Caki2 (cell line): ENCODE data around the gene DENND4C. TPM values are rescaled to one million over a fixed set of nuclear protein-coding genes. Genes with fewer than 3 reads are reported as not detected.
"Not testable (repeated sequence)": the region's sequence is repeated elsewhere in the genome, so short reads cannot be mapped to it uniquely, and the experiment has no call there.

Source experiments
- DNase-seq: peaks from one replicate; pipeline ENCODE4 v3.0.0-alpha.2; 2015; ENCODE audit warnings: low read depth
- in situ Hi-C: cut with HindIII; loops from 2 replicates; pipeline ENCODE4 v1.10.0; 2016; ENCODE audit warnings: low sequenced_read_pairs, low pct_unique_long_range_greater_than_20kb, mixed read lengths
- total RNA-seq: library from RNA; depleted of rRNA; stranded (reverse); fragments of >200 nt; shearing (Covaris generic); gene quantifications from 2 replicates; pipeline ENCODE4 v1.2.3, GENCODE V29; 2014; ENCODE audit warnings: low replicate concordance

DENND4C gene
- total RNA-seq, 1 experiment from 2014 or later, result 22.6 TPM

DNA sequence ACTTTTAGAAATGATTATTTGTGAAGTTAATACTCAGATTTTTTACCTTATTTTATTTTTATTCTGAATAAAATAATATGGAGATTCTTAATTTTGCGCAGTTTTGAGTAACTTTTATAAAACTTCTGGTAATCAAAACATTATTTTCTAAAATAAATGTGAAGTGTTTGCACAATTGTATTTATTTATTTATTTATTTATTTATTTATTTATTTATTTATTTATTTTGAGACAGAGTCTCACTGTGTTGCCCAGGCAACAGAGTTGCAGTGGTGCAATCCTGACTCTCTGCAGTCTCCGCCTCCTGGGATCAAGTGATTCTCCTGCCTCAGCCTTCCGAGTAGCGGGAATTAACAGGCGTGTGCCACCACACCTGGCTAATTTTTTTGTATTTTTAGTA is 76.1 kb downstream of the DENND4C start:
- no peak for DNase-seq
- in situ Hi-C loops, result no loop called here

GRCh38 chr9:19310246-19310645 is 79.8 kb downstream of the DENND4C start:
- DNase-seq, result no peak
- in situ Hi-C loops, result no loop called here

DNA sequence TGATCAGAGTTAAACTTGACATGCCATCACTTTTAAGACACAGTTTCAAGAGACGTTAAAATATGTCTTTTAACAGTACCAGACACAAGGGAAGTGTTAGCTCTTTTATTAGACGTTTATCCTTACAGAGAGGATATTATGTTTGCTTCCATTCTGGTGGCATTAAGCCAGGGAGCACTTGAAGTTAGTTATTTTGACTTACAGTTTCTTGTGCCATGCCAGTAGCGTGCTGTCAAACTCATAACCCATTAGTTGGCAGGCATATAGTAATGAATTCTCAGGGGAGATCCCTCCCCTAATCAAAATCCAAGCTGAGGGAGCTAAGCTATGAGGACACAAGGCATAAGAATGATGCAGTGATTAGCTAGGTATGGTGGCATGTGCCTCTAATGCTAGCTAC is 83.1 kb downstream of the DENND4C start:
- DNase-seq, result no peak
- in situ Hi-C loops, result no loop called here

GRCh38 chr9:19320495-19320894 is 90.0 kb downstream of the DENND4C start:
- DNase-seq, result no peak
- in situ Hi-C loops, result no loop called here

DNA sequence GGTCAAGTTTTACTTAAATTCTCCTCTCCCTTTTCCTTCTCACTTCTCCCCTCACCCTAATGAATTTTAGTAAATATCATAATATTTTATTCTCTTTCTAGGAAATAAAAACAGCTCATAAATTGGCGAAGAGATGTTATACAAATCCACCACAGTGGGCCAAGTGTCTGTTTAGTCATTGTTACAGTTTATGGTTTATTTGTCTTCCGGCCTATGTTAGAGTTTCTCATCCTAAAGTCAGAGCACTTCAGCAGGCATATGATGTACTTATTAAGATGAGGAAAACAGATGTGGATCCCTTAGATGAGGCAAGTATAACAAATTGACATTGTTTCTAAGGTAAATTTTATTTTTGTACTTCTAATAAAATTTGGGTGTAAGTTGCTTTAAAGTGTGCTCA is 101.4 kb downstream of the DENND4C start:
- in situ Hi-C loops, result no loop called here
- no peak for DNase-seq

- in situ Hi-C loops, result no loop called here
- DNase-seq, result no peak
Measured at GRCh38 chr9:19336166-19336565, 105.7 kb downstream of the DENND4C start.

- in situ Hi-C loops, result no loop called here
- DNase-seq, result no peak
Measured at GRCh38 chr9:19342947-19343346, 112.5 kb downstream of the DENND4C start.

GRCh38 chr9:19358701-19359100 is 128.2 kb downstream of the DENND4C start:
- no peak for DNase-seq
- in situ Hi-C loops, result no loop called here

GRCh38 chr9:19369107-19369506 is 138.6 kb downstream of the DENND4C start:
- no peak for DNase-seq
- in situ Hi-C loops, result no loop called here

GRCh38 chr9:19371942-19372341 is 141.4 kb downstream of the DENND4C start:
- no peak for DNase-seq
- in situ Hi-C loops, result no loop called here

GRCh38 chr9:19372567-19372966 is 142.1 kb downstream of the DENND4C start:
- in situ Hi-C loops, result no loop called here

GRCh38 chr9:19373527-19373926 is 143.0 kb downstream of the DENND4C start:
- in situ Hi-C loops, result no loop called here
- DNase-seq, result no peak

More at GRCh38 chr9:19372567-19372966, 142.1 kb downstream of the DENND4C start:
- no peak for DNase-seq

- no peak for DNase-seq
- in situ Hi-C loops, result no loop called here
Measured at GRCh38 chr9:19375538-19375937, 145.0 kb downstream of the DENND4C start.

DNA sequence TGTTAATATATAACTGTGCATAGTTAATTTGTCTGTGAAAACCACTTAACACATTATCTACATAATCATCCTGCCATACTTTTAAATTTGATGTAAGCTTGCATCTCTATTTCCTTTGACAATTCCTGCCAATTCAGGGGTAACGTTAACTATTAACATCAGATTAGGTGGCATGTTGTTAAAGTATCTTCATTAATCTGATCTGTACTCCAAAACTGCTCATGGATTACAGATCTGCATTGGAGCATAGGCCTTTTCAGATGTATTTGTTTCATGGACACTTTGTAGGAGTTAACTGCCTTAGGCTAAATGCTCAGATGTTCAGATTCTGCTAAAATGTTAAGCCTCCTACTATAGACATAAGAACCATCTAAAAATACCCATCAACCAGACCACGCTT is 146.4 kb downstream of the DENND4C start:
- in situ Hi-C loops, result no loop called here
- DNase-seq, result no peak

DNA sequence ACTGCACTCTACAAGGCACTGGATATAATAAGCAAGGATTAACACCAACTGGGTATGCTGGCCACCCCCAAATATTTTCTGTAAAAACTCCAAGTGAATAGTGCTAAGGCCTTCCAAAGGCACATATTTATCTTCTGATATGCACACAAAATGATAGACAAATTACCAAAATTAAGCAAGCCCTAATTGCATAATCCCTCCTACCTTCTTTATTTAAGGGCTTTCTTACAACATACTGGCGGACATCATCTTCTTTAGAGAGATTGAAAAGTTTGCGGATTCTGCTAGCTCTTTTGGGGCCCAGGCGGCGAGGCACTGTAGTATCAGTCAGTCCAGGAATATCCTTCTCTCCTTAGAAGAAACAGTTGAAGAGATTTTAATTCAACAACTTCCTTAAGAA is 147.7 kb downstream of the DENND4C start:
- no peak for DNase-seq
- in situ Hi-C loops, result no loop called here

DNA sequence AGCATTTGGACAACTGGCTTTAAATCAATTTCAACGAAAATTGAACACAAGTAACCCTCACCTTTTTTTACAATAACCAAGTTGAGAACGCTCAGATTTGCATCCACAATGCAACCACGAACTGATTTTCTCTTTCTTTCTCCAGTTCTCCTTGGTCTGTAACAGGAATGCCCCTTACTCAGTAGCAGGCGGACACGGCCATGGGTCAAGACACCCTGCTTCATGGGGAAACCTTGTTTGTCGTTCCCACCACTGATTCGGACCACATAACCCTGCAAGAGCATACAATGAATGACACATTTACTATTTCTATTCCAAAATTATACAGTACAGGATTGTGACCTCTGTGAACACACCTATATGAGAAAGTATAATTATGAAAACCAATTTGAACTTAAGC is 148.2 kb downstream of the DENND4C start:
- in situ Hi-C loops, result no loop called here
- DNase-seq, result no peak

- in situ Hi-C loops, result no loop called here
- no peak for DNase-seq
Measured at GRCh38 chr9:19379283-19379682, 148.8 kb downstream of the DENND4C start.

DNA sequence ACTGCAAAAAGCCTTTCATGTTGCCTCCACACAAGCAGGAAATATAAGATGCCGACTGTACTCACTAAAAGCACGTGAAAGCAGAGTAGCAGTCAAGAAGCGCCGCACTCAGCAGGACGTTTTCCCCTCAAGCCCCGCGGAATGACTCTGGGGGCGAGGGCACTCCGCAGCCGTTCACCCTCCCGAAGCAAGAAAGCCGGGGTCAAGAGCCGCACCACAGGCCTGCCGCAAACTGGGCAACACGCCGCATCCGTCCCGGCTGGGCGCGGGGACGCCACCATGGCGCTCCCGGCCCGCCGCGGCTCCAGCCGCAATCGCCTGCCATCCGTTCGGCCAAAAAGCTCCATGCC is 149.2 kb downstream of the DENND4C start:
- in situ Hi-C loops, result no loop called here
- no peak for DNase-seq

GRCh38 chr9:19380826-19381075 is 150.3 kb downstream of the DENND4C start:
- in situ Hi-C loops, result no loop called here
- DNase-seq, result no peak

- in situ Hi-C loops, result no loop called here
Measured at GRCh38 chr9:19381656-19382055, 151.2 kb downstream of the DENND4C start.

GRCh38 chr9:19385212-19385611 is 154.7 kb downstream of the DENND4C start:
- in situ Hi-C loops, DNase-seq: not testable (repeated sequence)

More at GRCh38 chr9:19381656-19382055, 151.2 kb downstream of the DENND4C start:
- DNase-seq, result no peak
